Activated CD4-positive, CD25-positive, alpha-beta regulatory T cell treated with anti-CD3 and anti-CD28 coated beads, Interleukin-2, amount 50 U/mL, for 16 hours (primary cell): ENCODE measurements around the gene TLCD3B.
"Not testable (repeated sequence)": the region's sequence is repeated elsewhere in the genome, so short reads cannot be mapped to it uniquely, and the experiment has no call there.

Experiments used
- DNase-seq: peaks from one replicate; pipeline ENCODE4 v3.0.0-alpha.2; 2020; ENCODE audit warnings: low read depth, low spot score

Gene TLCD3B

GRCh38 chr16:30025574-30025973 lies 5.5 kb downstream of the TLCD3B start:
- no peak for DNase-seq

DNA sequence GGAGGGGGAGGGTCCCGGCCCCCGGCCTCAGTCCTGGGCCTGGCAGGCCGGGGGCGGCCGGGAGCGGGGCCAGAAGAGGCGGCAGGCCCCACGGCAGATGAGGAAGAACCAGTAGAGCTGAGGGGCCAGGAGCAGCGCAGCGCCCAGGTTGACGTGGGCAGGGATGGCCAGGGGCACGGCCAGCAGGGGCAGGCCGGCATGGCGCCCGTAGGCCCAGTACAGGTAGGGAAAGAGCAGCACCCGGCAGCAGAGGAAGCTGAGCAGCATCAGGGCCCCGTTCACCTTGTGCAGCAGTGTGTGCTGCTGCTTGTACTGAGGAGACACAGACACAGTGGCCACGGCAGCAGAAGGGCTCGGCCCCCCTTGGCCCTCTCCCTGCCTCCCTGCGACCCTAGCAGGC lies 5.9 kb downstream of the TLCD3B start:
- DNase-seq: no peak

- no peak for DNase-seq
Measured at GRCh38 chr16:30024451-30024850, 6.6 kb downstream of the TLCD3B start.

DNA sequence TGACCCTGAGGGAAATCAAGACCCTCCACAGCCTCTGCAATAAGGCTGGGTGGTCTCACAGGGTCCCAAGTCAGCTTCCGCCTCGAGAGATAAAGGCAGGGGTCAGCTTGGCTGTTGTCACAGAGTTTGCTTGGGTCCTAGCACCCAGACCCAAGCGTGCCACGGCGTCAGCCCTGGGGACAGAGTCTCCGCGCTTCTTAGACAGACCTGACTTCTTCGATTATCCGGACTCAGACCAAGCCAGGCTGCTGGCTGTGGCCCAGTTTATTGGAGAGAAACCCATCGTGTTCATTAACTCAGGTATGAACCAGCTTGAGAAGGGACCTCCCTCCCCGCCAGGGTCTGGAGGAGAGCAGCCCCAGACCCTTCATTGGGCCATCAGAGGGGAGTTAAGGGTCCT lies 7.5 kb downstream of the TLCD3B start:
- DNase-seq: no peak

DNA sequence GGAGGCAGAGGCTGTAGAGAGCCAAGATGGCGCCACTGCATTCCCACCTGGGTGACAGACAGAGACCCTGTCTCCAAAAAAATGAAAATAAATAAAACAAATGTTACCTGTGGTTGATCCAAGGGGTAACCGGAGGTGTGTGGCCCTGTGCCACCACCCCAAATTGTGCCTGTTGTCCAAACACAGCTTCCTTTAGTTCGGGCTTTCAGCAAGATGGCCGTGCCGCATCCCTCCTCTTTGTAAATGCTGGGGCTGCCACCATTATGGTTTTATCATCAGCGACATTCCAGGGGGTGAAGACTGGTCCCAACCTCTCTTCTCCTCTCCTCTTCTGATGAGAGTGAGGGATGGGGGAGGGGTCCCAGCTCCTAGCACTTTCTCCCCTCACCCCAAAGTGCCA lies 8.2 kb downstream of the TLCD3B start, which contains the start of gene C16orf92:
Gene C16orf92, plus strand, starts transcription at position 312 of the 400 bp plus-strand sequence. CDS start 143 bp downstream, outside the sequence.
- DNase-seq: no peak

GRCh38 chr16:30018731-30019158 lies 12.3 kb downstream of the TLCD3B start:
- no peak for DNase-seq

DNA sequence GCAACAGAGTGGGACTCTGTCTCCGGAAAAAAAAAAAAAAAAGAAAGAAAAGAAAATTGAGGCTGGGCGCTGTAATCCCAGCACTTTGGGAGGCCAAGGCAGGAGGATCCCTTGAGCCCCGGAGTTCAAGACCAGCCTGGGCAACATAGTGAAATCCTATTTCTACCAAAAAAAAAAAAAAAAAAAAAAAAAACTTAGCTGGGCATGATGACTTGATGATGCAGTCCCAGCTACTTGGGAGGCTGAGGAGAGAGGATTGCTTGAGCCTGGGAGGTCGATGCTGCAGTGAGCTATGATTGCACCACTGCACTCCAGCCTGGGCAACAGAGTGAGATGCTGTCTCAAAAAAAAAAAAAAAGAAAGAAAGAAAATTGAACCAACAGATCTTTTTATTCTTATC lies 13.1 kb downstream of the TLCD3B start:
- DNase-seq: not testable (repeated sequence)

- no peak for DNase-seq
Measured at GRCh38 chr16:30017277-30017656, 13.8 kb downstream of the TLCD3B start.

DNA sequence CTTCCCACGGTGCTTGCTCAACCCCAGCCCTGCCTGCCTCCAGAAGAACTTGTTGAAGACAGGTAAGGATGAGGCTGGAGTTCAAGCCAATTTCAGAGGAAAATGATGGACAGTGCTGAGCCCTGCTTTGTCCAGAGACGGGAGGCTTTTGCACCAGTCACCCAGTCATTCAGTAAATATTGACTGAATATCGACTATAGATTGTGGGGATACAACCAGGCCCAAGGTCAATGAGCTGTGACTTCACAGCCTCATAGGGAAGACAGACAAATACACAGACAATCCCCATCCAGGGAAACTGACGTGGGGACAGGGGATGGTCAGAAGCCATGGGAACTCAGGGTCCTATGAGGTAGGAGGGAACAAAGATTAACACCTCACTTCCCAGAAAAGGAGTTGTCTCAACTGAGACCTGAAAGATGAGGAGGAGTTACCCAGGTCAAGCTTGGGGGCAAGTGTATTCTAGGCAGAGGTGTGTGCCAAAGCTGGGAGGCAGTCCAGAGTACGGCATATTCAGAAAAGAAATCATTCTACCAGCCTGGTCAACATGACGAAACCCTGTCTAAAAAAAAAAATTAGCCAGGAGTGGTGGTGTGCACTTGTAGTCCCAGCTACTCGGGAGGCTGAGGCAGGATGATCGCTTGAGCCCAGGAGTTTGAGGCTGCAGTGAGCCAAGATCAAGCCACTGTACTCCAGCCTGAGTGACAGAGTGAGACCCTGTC lies 14.4 kb downstream of the TLCD3B start:
- no peak for DNase-seq

DNA sequence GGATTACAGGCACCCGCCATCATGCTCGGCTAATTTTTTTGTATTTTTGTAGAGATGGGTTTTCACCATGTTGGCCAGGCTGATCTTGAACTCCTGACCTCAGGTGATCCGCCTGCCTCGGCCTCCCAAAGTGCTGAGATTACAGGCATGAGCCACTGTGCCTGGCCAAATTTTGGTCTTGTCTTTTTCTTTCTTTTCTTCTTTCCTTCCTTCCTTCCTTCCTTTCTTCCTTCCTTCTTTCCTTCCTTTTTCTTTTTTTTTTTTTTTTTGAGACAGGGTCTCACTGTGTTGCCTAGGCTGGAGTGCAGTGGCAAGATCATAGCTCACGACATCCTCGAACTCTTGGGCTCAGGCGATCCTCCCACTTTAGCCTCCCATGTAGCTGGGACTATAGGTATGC lies 15.6 kb downstream of the TLCD3B start:
- not testable (repeated sequence) for DNase-seq

DNA sequence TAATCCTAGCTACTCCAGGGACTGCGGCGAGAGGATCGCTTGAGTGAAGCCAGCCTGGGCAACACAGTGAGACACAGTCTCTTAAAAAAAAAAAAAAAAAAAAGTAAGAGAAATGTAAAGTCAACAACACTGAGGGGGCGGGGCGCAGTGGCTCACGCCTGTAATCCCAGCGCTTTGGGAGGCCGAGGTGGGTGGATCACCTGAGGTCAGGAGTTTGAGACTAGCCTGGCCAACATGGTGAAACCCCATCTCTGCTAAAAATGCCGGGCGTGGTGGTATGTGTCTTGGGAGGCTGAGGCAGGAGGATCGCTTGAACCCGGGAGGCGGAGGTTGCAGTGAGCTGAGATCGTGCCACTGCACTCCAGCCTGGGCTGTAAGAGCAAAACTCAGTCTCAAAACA lies 18.5 kb downstream of the TLCD3B start:
- DNase-seq: not testable (repeated sequence)

GRCh38 chr16:30011714-30012504 lies 19.2 kb downstream of the TLCD3B start:
- no peak for DNase-seq

DNA sequence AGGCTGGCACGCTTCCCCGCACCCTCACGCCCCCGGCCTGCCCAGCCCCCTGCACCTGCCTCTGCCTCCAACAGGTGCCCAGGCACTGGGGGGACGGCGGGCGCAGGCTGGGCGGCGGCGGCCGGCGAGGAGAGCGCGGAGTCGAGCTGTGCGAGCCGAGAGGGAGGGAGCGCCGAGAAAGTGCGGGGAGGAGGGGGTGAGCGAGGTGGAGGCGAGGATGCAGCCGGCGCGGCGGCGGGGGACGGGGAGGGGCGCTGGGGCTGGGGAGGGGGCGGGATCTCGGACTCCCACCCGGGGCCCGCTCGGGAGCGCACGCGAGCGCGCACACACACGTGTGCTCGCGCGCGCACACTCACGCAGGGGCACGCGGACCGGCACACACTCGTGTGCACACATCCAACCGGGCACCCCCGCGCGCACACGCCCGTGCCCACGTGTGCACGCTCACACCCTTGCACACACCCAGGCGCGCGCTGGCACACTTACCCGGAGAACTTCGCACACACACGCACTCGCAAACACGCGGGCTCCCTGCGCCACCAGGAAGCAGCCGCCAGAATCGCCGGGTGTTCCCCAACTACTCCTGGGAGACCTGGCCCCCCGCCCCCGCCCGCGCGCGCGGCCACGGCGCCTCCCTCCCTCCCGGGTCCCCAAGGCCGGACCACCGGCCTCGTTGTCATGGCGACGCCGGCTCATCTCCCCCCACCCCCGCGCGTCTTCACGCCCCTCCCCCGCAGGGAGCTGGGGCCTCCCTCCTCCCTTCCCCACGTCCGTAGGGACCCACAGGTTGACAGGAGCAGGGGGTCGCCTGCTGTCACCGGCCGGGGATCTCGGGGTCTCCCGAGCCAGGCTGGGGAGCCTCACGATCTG lies 20.0 kb downstream of the TLCD3B start, which contains the start of gene DOC2A:
Gene DOC2A, minus strand, starts transcription at position 184 of the 870 bp plus-strand sequence. CDS start 805 bp downstream, outside the sequence.
- no peak for DNase-seq

GRCh38 chr16:30009990-30010843 lies 20.9 kb downstream of the TLCD3B start:
- DNase-seq: no peak

DNA sequence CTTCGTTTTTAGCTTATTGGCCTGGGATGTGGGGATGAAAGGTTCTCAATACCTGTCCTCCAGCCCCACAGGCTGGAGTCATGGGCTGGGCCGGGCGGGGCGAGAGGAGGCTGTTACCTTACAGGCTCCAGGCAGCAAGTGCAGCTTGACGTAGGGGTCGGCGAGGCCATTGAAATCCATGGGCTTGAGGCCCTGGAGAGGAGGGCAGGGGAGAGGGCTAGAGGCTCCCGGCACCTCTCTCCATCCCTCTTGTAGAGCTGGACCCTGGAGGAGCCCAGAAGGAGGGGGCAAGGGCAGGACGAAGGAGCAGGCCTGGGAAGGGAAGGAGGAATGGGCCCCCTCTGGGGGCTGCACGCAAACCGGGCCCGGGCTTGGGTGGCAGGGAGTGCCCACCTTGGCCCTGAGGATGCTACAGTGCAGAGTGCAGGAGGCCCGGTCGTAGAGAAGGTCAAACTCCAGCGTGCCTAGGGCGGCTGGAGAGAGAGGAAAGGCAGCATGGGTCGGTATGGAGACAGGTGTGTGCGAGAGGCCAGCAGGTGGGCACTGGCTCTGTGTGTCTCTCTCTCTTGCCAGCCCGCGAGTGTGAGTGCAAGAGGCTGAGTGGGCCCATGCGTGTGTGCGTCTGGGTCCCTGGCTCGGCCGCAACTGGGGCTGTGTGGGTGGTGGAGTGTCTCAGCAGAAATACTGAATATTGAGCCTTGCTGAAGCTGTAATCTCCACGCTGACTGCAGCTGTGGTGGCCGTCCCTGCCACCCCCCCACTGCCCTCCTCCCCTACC lies 21.8 kb downstream of the TLCD3B start:
- no peak for DNase-seq

GRCh38 chr16:30007378-30007895 lies 23.6 kb downstream of the TLCD3B start:
- DNase-seq: no peak

- DNase-seq: no peak
Measured at GRCh38 chr16:30006659-30007377, 24.3 kb downstream of the TLCD3B start.

DNA sequence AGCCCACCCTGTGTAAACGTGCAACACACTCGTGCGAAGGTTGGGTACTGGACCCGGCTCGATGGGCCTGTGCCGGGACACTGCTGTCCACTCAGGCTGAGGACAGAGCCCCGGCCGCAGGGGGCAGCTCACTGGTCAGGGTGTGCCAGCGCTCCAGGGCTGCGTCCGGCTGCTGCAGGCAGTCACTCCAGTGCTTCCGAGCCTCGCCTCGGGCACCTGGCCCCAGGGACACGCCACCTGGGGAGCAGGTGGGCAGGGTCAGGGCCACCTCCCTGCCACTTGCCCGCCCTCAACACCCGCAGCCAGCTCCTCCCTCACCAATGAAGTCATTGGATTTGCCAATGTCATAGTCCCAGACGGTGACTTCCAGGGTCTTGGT lies 25.0 kb downstream of the TLCD3B start:
- DNase-seq: no peak
